ENCODE results near the gene ARHGAP28. TPM values are rescaled to one million over a fixed set of nuclear protein-coding genes. Genes with fewer than 3 reads are reported as not detected.

The ARHGAP28 gene
- total RNA-seq, 1 donor from 2014 or later, result 7.6 TPM

- TF ChIP-seq POLR2A (IDR thresholded peaks at IDR 0.05), result no peak
- TF ChIP-seq POLR2AphosphoS5 (IDR thresholded peaks at IDR 0.05; ENCODE audit: insufficient read depth in 1 of 2, low read depth in 1 of 2), result no peak
- TF ChIP-seq, protein P1, sequence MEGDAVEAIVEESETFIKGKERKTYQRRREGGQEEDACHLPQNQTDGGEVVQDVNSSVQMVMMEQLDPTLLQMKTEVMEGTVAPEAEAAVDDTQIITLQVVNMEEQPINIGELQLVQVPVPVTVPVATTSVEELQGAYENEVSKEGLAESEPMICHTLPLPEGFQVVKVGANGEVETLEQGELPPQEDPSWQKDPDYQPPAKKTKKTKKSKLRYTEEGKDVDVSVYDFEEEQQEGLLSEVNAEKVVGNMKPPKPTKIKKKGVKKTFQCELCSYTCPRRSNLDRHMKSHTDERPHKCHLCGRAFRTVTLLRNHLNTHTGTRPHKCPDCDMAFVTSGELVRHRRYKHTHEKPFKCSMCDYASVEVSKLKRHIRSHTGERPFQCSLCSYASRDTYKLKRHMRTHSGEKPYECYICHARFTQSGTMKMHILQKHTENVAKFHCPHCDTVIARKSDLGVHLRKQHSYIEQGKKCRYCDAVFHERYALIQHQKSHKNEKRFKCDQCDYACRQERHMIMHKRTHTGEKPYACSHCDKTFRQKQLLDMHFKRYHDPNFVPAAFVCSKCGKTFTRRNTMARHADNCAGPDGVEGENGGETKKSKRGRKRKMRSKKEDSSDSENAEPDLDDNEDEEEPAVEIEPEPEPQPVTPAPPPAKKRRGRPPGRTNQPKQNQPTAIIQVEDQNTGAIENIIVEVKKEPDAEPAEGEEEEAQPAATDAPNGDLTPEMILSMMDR (IDR thresholded peaks at IDR 0.05), result no peak
- no peaks in the 10 kb centered on the region for H3K27me3 ChIP-seq
- intact Hi-C loops (cut with DNase I), result loop anchor here (2.0 kb wide), 1 partner anchor 344 kb away; no protein-coding TSS in a partner anchor
These were observed 157.3 kb downstream of the ARHGAP28 start for GRCh38 chr18:6886797-6887330.

DNA sequence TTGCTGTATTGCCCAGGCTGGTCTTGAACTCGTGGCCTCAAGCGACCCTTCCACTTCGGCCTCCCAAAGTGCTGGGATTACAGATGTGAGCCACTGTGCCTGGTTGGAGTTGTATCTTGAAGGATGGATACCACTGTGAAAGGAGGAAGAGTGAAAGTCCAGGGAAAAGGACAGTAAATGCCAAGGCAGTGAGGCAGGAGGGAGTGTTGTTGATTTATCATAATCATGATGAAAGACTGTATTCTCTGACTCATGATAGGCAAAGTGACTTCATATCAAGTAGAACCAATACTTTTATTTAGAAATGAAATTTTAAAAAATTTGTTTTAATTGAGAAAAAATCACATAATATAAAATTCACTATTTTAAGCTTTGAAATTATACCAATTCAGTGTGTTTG is 162.3 kb downstream of the ARHGAP28 start:
- intact Hi-C loops (cut with DNase I), result no loop called here
- no peak for TF ChIP-seq POLR2AphosphoS5 (IDR thresholded peaks at IDR 0.05; ENCODE audit: insufficient read depth in 1 of 2, low read depth in 1 of 2)
- no peak for TF ChIP-seq POLR2A (IDR thresholded peaks at IDR 0.05)
- TF ChIP-seq, protein P1 (IDR thresholded peaks at IDR 0.05), result no peak
- DNase-seq (ENCODE audit: extremely low spot score in 2 of 2), result no peak

More at GRCh38 chr18:6886797-6887330, 157.3 kb downstream of the ARHGAP28 start:
- H3K27ac ChIP-seq, result no peak overlapping the region
- no peak for DNase-seq (ENCODE audit: extremely low spot score in 2 of 2)
- H3K36me3 ChIP-seq, result no peaks in the 10 kb centered on the region
- no peak overlapping the region for H3K4me3 ChIP-seq
- no peaks in the 10 kb centered on the region for H3K9me3 ChIP-seq
- peaks cover 15% of the 10 kb centered on the region for H3K4me1 ChIP-seq

DNA sequence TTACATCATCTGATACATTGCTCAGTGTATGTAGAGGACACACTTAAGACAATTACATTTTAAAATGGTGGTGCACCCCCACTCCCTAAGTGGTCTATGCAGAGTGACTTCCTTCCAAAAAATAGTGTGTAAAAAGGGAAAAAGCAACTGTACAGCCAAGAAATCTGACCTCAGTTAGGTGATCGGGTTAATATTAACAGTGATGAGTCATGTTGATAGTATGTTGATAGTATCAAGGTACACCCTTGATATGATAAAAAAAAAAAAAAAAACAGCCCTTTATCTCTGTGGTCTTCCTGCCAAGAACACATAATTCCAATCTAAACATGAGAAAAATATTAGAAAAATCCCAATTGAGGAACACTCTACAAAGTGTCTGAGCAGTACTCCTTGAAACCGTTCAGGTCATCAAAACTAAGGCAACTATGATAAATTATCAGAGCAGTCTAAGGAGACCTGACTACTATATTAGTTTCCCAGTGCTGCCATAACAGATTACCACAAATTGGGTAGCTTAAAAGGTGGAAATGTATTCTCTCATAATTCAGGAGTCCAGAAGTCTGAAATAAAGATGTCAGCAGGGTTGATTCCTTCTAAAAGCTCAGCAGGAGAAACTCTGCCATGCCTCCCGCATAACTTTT is 171.9 kb downstream of the ARHGAP28 start:
- TF ChIP-seq, protein P1 (IDR thresholded peaks at IDR 0.05), result no peak
- TF ChIP-seq POLR2A (IDR thresholded peaks at IDR 0.05), result no peak
- no peak for TF ChIP-seq POLR2AphosphoS5 (IDR thresholded peaks at IDR 0.05; ENCODE audit: insufficient read depth in 1 of 2, low read depth in 1 of 2)
- Histone ChIP-seq H3K27ac (no peak overlapping the region), H3K4me3 (no peak overlapping the region), H3K4me1 (no peaks in the 10 kb centered on the region), H3K9me3 (no peaks in the 10 kb centered on the region), H3K27me3 (no peaks in the 10 kb centered on the region), H3K36me3 (peaks cover 0 to 21% of the 10 kb centered on the region in 2 donors)
- intact Hi-C loops (cut with DNase I), result no loop called here
- no peak for DNase-seq (ENCODE audit: extremely low spot score in 2 of 2)

More for the DNA sequence above, 162.3 kb downstream of the ARHGAP28 start:
- Histone ChIP-seq H3K4me3 (no peak overlapping the region), H3K27me3 (no peaks in the 10 kb centered on the region), H3K36me3 (peaks cover 0 to 20% of the 10 kb centered on the region in 2 donors), H3K9me3 (no peaks in the 10 kb centered on the region), H3K4me1 (no peaks in the 10 kb centered on the region), H3K27ac (no peak overlapping the region)

DNA sequence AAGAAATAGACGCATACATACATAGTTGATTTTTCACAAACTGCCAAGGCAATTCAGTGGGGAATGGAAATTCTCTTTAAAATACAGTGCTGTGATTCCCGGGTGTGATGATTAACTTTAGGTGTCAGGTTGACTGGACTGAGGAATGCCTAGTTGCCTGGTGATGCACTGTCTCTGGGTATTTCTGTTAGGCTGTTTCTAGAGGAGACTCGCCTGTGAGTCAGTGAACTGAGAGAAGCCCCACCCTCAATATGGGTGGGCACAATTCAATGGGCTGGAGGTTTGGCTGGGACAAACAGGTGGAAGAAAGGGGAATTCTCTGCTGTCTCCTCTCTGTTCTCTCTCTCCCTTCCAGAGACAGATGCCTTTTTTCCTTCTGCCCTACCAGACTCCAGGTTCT is 187.6 kb downstream of the ARHGAP28 start:
- TF ChIP-seq POLR2A (IDR thresholded peaks at IDR 0.05) (no peak), POLR2AphosphoS5 (IDR thresholded peaks at IDR 0.05; ENCODE audit: insufficient read depth in 1 of 2, low read depth in 1 of 2) (no peak)
- TF ChIP-seq, protein P1 (IDR thresholded peaks at IDR 0.05), result no peak
- H3K27me3 ChIP-seq, result no peaks in the 10 kb centered on the region
- no peak for DNase-seq (ENCODE audit: extremely low spot score in 2 of 2)
- H3K4me1 ChIP-seq, result no peaks in the 10 kb centered on the region
- H3K27ac ChIP-seq, result no peak overlapping the region
- H3K4me3 ChIP-seq, result no peak overlapping the region
- H3K9me3 ChIP-seq, result no peaks in the 10 kb centered on the region
- intact Hi-C loops (cut with DNase I), result no loop called here
- peaks cover 0 to 7% of the 10 kb centered on the region in 2 donors for H3K36me3 ChIP-seq

Data from vagina (tissue), 2 donors.